Spleen (tissue), 11 donors: ENCODE measurements around the gene NPC1L1. TPM values are rescaled to one million over a fixed set of nuclear protein-coding genes. Genes with fewer than 3 reads are reported as not detected.

Experiments used
- DNase-seq: peaks from one replicate; pipeline ENCODE4 v3.0.0-alpha.2; 2020
- H3K27ac ChIP-seq, 8 donors: fragments of 200-600 bp; sonication (generic) in 7 of 8; 1 replicate in 4 of 8; 2 replicates in 4 of 8; pipeline versions ENCODE4 v1.5.0 to v1.8.0; 2016 to 2021; ENCODE audit warnings: inconsistent platforms in 4 of 8, mild to moderate bottlenecking in 4 of 8, moderate library complexity in 1 of 8
- H3K27me3 ChIP-seq, 7 donors: fragments of 200-600 bp; sonication (generic) in 6 of 7; replicated peaks in 1 of 7; 1 replicate in 4 of 7; 2 replicates in 3 of 7; pipeline versions ENCODE4 v1.5.0 to v1.8.0; 2016 to 2021; ENCODE audit warnings: inconsistent platforms in 3 of 7, mild to moderate bottlenecking in 1 of 7
- H3K36me3 ChIP-seq, 6 donors: fragments of 200-600 bp; sonication (generic) in 5 of 6; 1 replicate in 4 of 6; 2 replicates in 2 of 6; pipeline versions ENCODE4 v1.5.0 to v1.8.0; 2016 to 2021; ENCODE audit warnings: inconsistent platforms in 2 of 6
- H3K4me1 ChIP-seq, 6 donors: fragments of 200-600 bp; sonication (generic) in 5 of 6; 1 replicate in 3 of 6; 2 replicates in 3 of 6; pipeline versions ENCODE4 v1.5.0 to v1.8.0; 2016 to 2021; ENCODE audit warnings: inconsistent platforms in 3 of 6
- H3K4me3 ChIP-seq, 8 donors: fragments of 200-600 bp; sonication (generic) in 7 of 8; 1 replicate in 4 of 8; 2 replicates in 4 of 8; pipeline versions ENCODE4 v1.5.0 to v1.8.0; 2016 to 2021; ENCODE audit warnings: inconsistent platforms in 4 of 8, mild to moderate bottlenecking in 4 of 8, moderate library complexity in 2 of 8
- H3K9me3 ChIP-seq, 8 donors: fragments of 200-600 bp; sonication (generic) in 7 of 8; 1 replicate in 4 of 8; 2 replicates in 4 of 8; pipeline versions ENCODE4 v1.5.0 to v1.8.0; 2016 to 2021; ENCODE audit warnings: inconsistent platforms in 4 of 8
- POLR2A ChIP-seq, 3 donors: fragments of 450-650 bp; IDR thresholded peaks; one replicate each; pipeline ENCODE4 v1.5.1; 2017; ENCODE audit warnings: antibody characterized with exemption in 3 of 3, mild to moderate bottlenecking in 1 of 3
- POLR2AphosphoS5 ChIP-seq, 3 donors: sonication (generic); formaldehyde crosslinking; IDR thresholded peaks; one replicate each; pipeline ENCODE4 v1.5.1; 2017; ENCODE audit warnings: antibody characterized with exemption in 3 of 3
- WGBS, 5 donors: extraction: QIAGEN DNeasy Blood & Tissue Kit in 3 of 5; methylation state at CpG; one replicate each; pipeline versions ENCODE4 v1.1.5 to v1.1.7; 2013 to 2018; 5-methylcytosine and 5-hydroxymethylcytosine counted together
- intact Hi-C: fragments of 100-400 bp; cut with DNase I; formaldehyde crosslinking; loops from one replicate; pipeline ENCODE4 v1.15.0; 2023; ENCODE audit warnings: low total_unique reads
- polyA plus RNA-seq, 3 donors: library from polyadenylated mRNA; stranded (reverse); fragments of 200-250 nt; gene quantifications; one replicate each; pipeline ENCODE4 v1.2.1, GENCODE V29; 2013
- total RNA-seq, 7 donors: library from RNA; depleted of rRNA in 3 of 7; stranded (reverse); fragments of >200 nt in 3 of 7; fragmentation: NEBNext Ultra II Directional in 4 of 7; extraction: Animal tissue kit (Norgen Biotek cat#: 25700) in 4 of 7; gene quantifications; one replicate each; pipeline versions ENCODE4 v1.1.0 to v1.2.1, GENCODE V29; 2016 to 2021
- TF ChIP-seq, protein P1 (sequence below), 11 experiments: fragments of 200-600 bp in 7 of 11; fragments of 450-650 bp in 4 of 11; sonication (generic) in 4 of 11; IDR thresholded peaks in 8 of 11; conservative IDR thresholded peaks in 3 of 11; 1 replicate in 7 of 11; 2 replicates in 4 of 11; pipeline versions ENCODE4 v1.4.0 to v1.8.0; 2016 to 2021; ENCODE audit warnings: antibody characterized with exemption in 11 of 11, inconsistent platforms in 4 of 11, mild to moderate bottlenecking in 1 of 11
- donor health status: healthy with polysubstance abuse.
- donor health status: DM: no; HTN: no; CAD: no; lungs with moderate emphysema.
- donor health status: DM: no; HTN: no; CAD: no.
- donor health status: Bipolar disorder and iron deficiency.
- donor health status: healthy.
- donor health status: DM: no; HTN: no; CAD: no.
- donor health status: DM: yes; HTN: yes; CAD: no.

The NPC1L1 gene
- total and polyA plus RNA-seq, 10 donors: 0.02 to 0.07 (median 0.03) TPM; not detected in 6

DNA sequence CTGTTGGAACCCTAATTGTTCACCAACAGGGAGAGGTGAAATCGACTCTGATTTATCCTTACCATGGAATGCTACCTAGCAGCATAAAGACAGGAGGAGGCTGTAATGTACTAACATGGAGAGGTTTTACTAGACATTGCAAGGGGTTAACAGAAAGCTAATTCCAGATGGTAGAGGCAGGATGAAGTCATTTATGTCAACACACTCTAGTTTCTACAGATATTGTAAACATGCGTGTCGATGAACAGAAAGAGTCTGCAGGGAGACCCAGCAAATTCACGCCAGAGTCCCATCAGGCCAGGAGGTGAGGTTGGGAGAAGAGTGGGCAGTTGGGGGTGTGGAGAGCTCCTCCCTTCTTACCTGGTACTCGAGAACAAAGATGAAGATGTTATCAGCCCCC is 7.0 kb downstream of the NPC1L1 start:
- intact Hi-C loops: no loop called here
- TF ChIP-seq, protein P1, sequence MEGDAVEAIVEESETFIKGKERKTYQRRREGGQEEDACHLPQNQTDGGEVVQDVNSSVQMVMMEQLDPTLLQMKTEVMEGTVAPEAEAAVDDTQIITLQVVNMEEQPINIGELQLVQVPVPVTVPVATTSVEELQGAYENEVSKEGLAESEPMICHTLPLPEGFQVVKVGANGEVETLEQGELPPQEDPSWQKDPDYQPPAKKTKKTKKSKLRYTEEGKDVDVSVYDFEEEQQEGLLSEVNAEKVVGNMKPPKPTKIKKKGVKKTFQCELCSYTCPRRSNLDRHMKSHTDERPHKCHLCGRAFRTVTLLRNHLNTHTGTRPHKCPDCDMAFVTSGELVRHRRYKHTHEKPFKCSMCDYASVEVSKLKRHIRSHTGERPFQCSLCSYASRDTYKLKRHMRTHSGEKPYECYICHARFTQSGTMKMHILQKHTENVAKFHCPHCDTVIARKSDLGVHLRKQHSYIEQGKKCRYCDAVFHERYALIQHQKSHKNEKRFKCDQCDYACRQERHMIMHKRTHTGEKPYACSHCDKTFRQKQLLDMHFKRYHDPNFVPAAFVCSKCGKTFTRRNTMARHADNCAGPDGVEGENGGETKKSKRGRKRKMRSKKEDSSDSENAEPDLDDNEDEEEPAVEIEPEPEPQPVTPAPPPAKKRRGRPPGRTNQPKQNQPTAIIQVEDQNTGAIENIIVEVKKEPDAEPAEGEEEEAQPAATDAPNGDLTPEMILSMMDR (IDR thresholded peaks at IDR 0.05 in 8 of 11, conservative IDR thresholded peaks at IDR 0.05 in 3 of 11): no peak
- TF ChIP-seq POLR2AphosphoS5 (IDR thresholded peaks at IDR 0.05) (no peak), POLR2A (IDR thresholded peaks at IDR 0.05) (no peak)
- no peaks in the 10 kb centered on the region for H3K36me3 ChIP-seq
- no peaks in the 10 kb centered on the region for H3K9me3 ChIP-seq
- H3K4me3 ChIP-seq: no peak overlapping the region
- 82 to 89% (median 82%) methylated on average over 5 of the region's 5 CpGs for WGBS, 5 donors
- no peaks in the 10 kb centered on the region for H3K27me3 ChIP-seq
- peaks cover 0 to 4% (median 0%) of the 10 kb centered on the region in 6 donors for H3K4me1 ChIP-seq
- no peak overlapping the region for H3K27ac ChIP-seq
- DNase-seq: no peak

DNA sequence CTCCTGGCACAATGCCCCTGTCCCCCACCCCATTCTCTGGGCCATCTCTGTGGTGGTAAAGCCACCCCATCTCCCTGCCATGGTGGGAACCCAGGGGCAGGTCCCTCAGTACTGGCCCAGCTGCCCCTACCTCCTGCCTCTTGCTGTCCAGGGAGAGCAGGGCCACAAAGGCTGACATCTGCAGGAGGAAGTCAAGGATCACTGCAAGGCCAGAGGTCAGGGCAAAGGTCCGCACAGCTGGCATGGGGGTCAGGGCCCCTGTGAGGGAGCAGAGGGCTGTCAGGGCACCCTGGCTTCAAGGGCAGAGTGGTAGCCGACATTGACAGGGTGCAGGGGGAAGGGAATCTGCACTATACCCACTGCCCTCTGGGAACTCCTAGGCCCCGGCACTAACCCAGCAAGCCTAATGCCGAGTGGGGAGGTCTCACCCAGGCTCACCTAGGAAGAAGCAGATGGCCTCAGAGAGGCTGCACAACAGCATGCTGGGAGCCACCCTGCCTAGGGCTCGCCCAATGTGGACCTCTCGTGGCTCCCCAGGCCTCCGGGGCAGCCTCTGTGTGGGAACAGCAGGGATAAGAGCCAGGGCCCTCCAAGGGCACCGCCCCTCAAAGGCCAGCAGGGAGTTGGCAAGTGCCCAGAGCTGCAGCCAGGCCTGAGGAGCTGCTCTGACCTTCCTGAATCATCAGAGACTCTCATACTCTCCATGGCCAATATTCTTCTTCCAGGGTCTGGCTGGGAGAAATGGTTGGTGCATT is 7.7 kb downstream of the NPC1L1 start:
- no peak for DNase-seq
- Histone ChIP-seq H3K4me1 (peaks cover 0 to 4% (median 0%) of the 10 kb centered on the region in 6 donors), H3K27ac (no peak overlapping the region), H3K27me3 (no peaks in the 10 kb centered on the region), H3K9me3 (peaks cover 0 to 3% (median 0%) of the 10 kb centered on the region in 8 donors), H3K36me3 (no peaks in the 10 kb centered on the region), H3K4me3 (no peak overlapping the region)
- TF ChIP-seq POLR2AphosphoS5 (IDR thresholded peaks at IDR 0.05) (no peak), POLR2A (IDR thresholded peaks at IDR 0.05) (no peak)
- TF ChIP-seq, protein P1 (IDR thresholded peaks at IDR 0.05 in 8 of 11, conservative IDR thresholded peaks at IDR 0.05 in 3 of 11): no peak
- WGBS, 5 donors: 74 to 92% (median 84%) methylated on average over 5 to 8 of the region's 8 CpGs
- intact Hi-C loops: no loop called here

DNA sequence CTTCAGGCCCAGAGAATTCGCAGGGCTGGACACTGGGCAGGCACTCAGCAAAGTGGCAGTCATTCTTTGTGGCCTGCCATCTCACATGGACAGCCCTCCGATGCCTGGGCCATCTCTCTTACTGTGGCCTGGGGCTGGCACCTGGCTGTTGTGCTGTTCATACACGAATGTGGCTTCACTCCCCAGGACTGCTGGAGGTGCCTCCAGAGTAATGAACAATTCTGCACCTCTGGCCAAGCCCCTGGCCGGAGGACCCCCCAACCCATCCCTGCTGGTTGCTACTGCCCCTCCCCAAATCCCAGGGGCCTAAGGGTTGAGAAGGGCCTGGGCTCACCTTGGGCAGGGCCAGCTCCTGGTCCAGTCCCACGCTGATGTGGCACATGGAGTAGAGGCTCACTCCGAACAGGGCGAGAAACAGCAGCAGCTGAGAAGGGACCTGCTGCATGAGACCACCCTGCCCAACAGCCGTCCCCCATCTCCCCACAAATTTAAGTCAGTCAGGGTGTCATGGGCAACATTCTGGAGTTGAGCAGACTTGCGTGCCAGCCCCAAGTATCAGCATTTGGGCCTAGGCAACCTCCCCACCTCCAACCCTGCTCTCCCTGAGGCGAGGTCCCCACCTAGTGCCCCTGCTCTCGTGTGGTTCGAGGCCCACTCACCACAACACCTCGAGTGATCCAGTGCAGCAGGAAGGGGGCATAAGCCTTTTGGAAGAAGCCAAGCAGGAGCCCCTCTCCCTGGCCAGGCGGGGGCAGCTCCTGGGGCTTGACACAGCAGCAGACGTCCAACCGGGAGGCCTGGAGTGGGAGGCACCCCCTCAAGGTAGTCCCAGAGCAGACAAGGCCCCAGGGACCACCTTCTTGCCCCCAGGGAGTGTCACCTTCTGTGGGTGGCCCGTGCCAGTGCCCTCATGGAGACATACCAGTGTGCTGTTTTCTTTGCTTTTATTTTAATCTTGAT is 9.4 kb downstream of the NPC1L1 start:
- intact Hi-C loops: no loop called here
- TF ChIP-seq POLR2AphosphoS5 (IDR thresholded peaks at IDR 0.05) (no peak), POLR2A (IDR thresholded peaks at IDR 0.05) (no peak)
- TF ChIP-seq, protein P1 (IDR thresholded peaks at IDR 0.05 in 8 of 11, conservative IDR thresholded peaks at IDR 0.05 in 3 of 11): no peak
- DNase-seq: no peak
- Histone ChIP-seq H3K36me3 (no peaks in the 10 kb centered on the region), H3K27me3 (no peaks in the 10 kb centered on the region), H3K4me3 (no peak overlapping the region), H3K27ac (no peak overlapping the region), H3K4me1 (peaks cover 0 to 4% (median 0%) of the 10 kb centered on the region in 6 donors), H3K9me3 (peaks cover 0 to 20% (median 13%) of the 10 kb centered on the region in 8 donors)
- 80 to 89% (median 84%) methylated on average over 11 to 17 of the region's 17 CpGs for WGBS, 5 donors
